ENCODE measurements around the gene KRT35. TPM values are rescaled to one million over a fixed set of nuclear protein-coding genes. Genes with fewer than 3 reads are reported as not detected.

The KRT35 gene
- total and polyA plus RNA-seq, 2 of the 13 experiments (the other 11 are each of a cell fraction or from before 2014, with no cell fraction given) = not detected

DNA sequence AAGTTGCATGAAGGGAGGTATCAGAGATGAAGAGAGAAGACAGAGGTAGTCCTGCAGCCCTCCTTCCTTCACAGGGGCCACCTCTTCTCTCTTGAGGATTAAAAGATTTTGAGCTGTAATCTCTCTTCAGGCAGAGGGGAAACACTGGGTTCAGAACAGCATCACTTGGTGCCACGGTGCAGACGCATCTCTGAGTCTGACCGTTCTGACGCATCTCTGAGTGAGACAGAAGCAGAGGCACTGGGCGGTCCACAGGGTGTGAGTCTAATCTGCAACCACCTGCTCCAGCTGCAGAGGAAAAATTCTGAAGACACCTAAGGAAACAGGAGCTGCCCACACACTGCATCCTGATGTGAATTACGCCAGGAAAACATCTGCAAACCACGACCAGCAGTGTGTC lies 51.3 kb downstream of the KRT35 start:
- Histone ChIP-seq H3K27ac (ENCODE audit: extremely low read length, insufficient read depth, low read length) (no peak overlapping the region), H4K20me1 (ENCODE audit: insufficient read depth, low read length) (no peaks in the 10 kb centered on the region), H2AFZ (ENCODE audit: low read length) (no peak overlapping the region), H3K9me3 (ENCODE audit: low read length) (no peaks in the 10 kb centered on the region), H3K4me3 (replicated peaks in 1 of 3; ENCODE audit: insufficient read depth in 1 of 3, low read depth in 2 of 3, low read length in 3 of 3) (no peak overlapping the region), H3K4me1 (ENCODE audit: insufficient read depth, low read length) (peaks cover 22% of the 10 kb centered on the region; the same call in 1 of the 2 replicates), H3K27me3 (ENCODE audit: control insufficient read depth in 1 of 2, insufficient read depth in 2 of 2, low read length in 2 of 2) (no peaks in the 10 kb centered on the region), H3K9ac (ENCODE audit: insufficient read depth, low read depth, low read length) (no peak overlapping the region), H3K36me3 (replicated peaks in 1 of 2; ENCODE audit: control insufficient read depth in 1 of 2, insufficient read depth in 2 of 2, low read length in 2 of 2) (no peaks in the 10 kb centered on the region), H3K4me2 (ENCODE audit: low read depth, low read length) (no peak overlapping the region), H3K79me2 (ENCODE audit: insufficient read depth, low read length) (no peaks in the 10 kb centered on the region)
- FAIRE-seq (no peak), ATAC-seq (no peak), DNase-seq (ENCODE audit: low spot score) (no peak)
- ChIA-PET CTCF (ENCODE audit: low intra/inter-chr PET ratio, low total read pairs) (no interaction called here), POLR2A (no interaction called here)
- intact Hi-C loops (cut with micrococcal nuclease; ENCODE audit: unreplicated experiment) = no loop called here
- in situ Hi-C loops (cut with HindIII; ENCODE audit: extremely low pct_ligation_motif_present, low pct_unique_long_range_greater_than_20kb) = no loop called here
- BruUV-seq (replicated peaks) = no TSS peak
- TF ChIP-seq, protein P1, sequence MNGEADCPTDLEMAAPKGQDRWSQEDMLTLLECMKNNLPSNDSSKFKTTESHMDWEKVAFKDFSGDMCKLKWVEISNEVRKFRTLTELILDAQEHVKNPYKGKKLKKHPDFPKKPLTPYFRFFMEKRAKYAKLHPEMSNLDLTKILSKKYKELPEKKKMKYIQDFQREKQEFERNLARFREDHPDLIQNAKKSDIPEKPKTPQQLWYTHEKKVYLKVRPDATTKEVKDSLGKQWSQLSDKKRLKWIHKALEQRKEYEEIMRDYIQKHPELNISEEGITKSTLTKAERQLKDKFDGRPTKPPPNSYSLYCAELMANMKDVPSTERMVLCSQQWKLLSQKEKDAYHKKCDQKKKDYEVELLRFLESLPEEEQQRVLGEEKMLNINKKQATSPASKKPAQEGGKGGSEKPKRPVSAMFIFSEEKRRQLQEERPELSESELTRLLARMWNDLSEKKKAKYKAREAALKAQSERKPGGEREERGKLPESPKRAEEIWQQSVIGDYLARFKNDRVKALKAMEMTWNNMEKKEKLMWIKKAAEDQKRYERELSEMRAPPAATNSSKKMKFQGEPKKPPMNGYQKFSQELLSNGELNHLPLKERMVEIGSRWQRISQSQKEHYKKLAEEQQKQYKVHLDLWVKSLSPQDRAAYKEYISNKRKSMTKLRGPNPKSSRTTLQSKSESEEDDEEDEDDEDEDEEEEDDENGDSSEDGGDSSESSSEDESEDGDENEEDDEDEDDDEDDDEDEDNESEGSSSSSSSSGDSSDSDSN (CRISPR knock-in tag; IDR thresholded peaks at IDR 0.05) = no peak
- no peak for TF ChIP-seq HNRNPH1 (optimal IDR thresholded peaks at IDR 0.05; ENCODE audit: low read depth, low read length)
- TF ChIP-seq, protein P2, sequence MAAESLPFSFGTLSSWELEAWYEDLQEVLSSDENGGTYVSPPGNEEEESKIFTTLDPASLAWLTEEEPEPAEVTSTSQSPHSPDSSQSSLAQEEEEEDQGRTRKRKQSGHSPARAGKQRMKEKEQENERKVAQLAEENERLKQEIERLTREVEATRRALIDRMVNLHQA (CRISPR knock-in tag; IDR thresholded peaks at IDR 0.05) = no peak
- TF ChIP-seq ZC3H4 (CRISPR knock-in tag; IDR thresholded peaks at IDR 0.05; ENCODE audit: borderline replicate concordance) = no peak
- TF ChIP-seq ZSCAN31 (CRISPR knock-in tag; IDR thresholded peaks at IDR 0.05; ENCODE audit: low read depth) = no peak
- TF ChIP-seq, protein P3, sequence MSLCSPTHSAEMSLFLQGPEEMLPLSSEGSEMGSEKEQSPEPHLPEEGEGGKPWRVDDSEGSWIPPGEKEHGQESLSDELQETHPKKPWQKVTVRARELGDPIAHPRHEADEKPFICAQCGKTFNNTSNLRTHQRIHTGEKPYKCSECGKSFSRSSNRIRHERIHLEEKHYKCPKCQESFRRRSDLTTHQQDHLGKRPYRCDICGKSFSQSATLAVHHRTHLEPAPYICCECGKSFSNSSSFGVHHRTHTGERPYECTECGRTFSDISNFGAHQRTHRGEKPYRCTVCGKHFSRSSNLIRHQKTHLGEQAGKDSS (CRISPR knock-in tag; IDR thresholded peaks at IDR 0.05; ENCODE audit: borderline replicate concordance, low read depth) = no peak
- no peak for TF ChIP-seq CC2D1A (CRISPR knock-in tag; IDR thresholded peaks at IDR 0.05)
- TF ChIP-seq, protein P4, sequence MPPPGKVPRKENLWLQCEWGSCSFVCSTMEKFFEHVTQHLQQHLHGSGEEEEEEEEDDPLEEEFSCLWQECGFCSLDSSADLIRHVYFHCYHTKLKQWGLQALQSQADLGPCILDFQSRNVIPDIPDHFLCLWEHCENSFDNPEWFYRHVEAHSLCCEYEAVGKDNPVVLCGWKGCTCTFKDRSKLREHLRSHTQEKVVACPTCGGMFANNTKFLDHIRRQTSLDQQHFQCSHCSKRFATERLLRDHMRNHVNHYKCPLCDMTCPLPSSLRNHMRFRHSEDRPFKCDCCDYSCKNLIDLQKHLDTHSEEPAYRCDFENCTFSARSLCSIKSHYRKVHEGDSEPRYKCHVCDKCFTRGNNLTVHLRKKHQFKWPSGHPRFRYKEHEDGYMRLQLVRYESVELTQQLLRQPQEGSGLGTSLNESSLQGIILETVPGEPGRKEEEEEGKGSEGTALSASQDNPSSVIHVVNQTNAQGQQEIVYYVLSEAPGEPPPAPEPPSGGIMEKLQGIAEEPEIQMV (CRISPR knock-in tag; IDR thresholded peaks at IDR 0.05; ENCODE audit: low read depth) = no peak
- no peak for TF ChIP-seq TARDBP (CRISPR knock-in tag; IDR thresholded peaks at IDR 0.05)
- TF ChIP-seq ZBTB38 (CRISPR knock-in tag; IDR thresholded peaks at IDR 0.05) = no peak
- TF ChIP-seq ZNF547 (CRISPR knock-in tag; IDR thresholded peaks at IDR 0.05) = no peak
- TF ChIP-seq ZNF383 (CRISPR knock-in tag; IDR thresholded peaks at IDR 0.05; ENCODE audit: borderline replicate concordance) = no peak
- no peak for TF ChIP-seq ZNF577 (CRISPR knock-in tag; IDR thresholded peaks at IDR 0.05; ENCODE audit: borderline replicate concordance, low read depth)
- 73% methylated on average over 7 of the region's 7 CpGs for WGBS (ENCODE audit: low lambda C conversion rate)
